GM19467 (cell line): Measurements from ENCODE around the gene HLF.

Source experiments
- ATAC-seq: cut with Tn5 transposase; IDR thresholded peaks from one replicate; pipeline ENCODE4 v1.9.1; 2021; ENCODE audit warnings: mild to moderate bottlenecking, moderate library complexity; ENCODE audit not compliant: unreplicated experiment

Gene HLF

GRCh38 chr17:55264645-55265298 is at the start of gene HLF:
Gene HLF (plus strand): TSS chr17:55264960. CDS start chr17:55265485, 525 bp downstream.
- peak; percentile 96 for ATAC-seq

GRCh38 chr17:55215711-55216110 is 49.0 kb upstream of the HLF start:
- ATAC-seq: no peak

GRCh38 chr17:55216888-55217287 is 47.9 kb upstream of the HLF start:
- no peak for ATAC-seq

GRCh38 chr17:55219459-55219858 is 45.3 kb upstream of the HLF start:
- ATAC-seq: no peak

GRCh38 chr17:55219934-55220333 is 44.8 kb upstream of the HLF start:
- no peak for ATAC-seq

GRCh38 chr17:55223524-55223923 is 41.2 kb upstream of the HLF start:
- ATAC-seq: no peak

- ATAC-seq: no peak
Measured at GRCh38 chr17:55224746-55225145, 40.0 kb upstream of the HLF start.

GRCh38 chr17:55225237-55225636 is 39.5 kb upstream of the HLF start:
- no peak for ATAC-seq

GRCh38 chr17:55228683-55229192 is 36.0 kb upstream of the HLF start:
- no peak for ATAC-seq

- ATAC-seq: no peak
Measured at GRCh38 chr17:55229276-55229675, 35.5 kb upstream of the HLF start.

- ATAC-seq: no peak
Measured at GRCh38 chr17:55230716-55231115, 34.0 kb upstream of the HLF start.

- ATAC-seq: no peak
Measured at GRCh38 chr17:55233840-55234239, 30.9 kb upstream of the HLF start.

- ATAC-seq: no peak
Measured at GRCh38 chr17:55236316-55236715, 28.4 kb upstream of the HLF start.

GRCh38 chr17:55237268-55237667 is 27.5 kb upstream of the HLF start:
- ATAC-seq: no peak

GRCh38 chr17:55237841-55238178 is 26.9 kb upstream of the HLF start:
- ATAC-seq: no peak

GRCh38 chr17:55238179-55238930 is 26.4 kb upstream of the HLF start:
- peak; percentile 95 for ATAC-seq

GRCh38 chr17:55238931-55239297 is 25.8 kb upstream of the HLF start:
- no peak for ATAC-seq

- no peak for ATAC-seq
Measured at GRCh38 chr17:55241097-55241496, 23.7 kb upstream of the HLF start.

- no peak for ATAC-seq
Measured at GRCh38 chr17:55242476-55242875, 22.3 kb upstream of the HLF start.

GRCh38 chr17:55245986-55246385 is 18.8 kb upstream of the HLF start:
- no peak for ATAC-seq

- no peak for ATAC-seq
Measured at GRCh38 chr17:55246583-55246982, 18.2 kb upstream of the HLF start.

GRCh38 chr17:55248077-55248476 is 16.7 kb upstream of the HLF start:
- ATAC-seq: no peak

GRCh38 chr17:55249861-55250260 is 14.9 kb upstream of the HLF start:
- no peak for ATAC-seq
